Measurements from ENCODE around the gene IRGQ. TPM values are rescaled to one million over a fixed set of nuclear protein-coding genes. Genes with fewer than 3 reads are reported as not detected.

Gene IRGQ
- total and polyA plus RNA-seq, 2 donors (not counting 3 experiments of a cell fraction or from before 2014, with no cell fraction given): 15.8 to 33.2 TPM

- H3K4me1 ChIP-seq (ENCODE audit: control insufficient read depth, extremely low read depth, insufficient read depth, low read length): no peaks in the 10 kb centered on the region
- H3K9me3 ChIP-seq (replicated peaks; ENCODE audit: control insufficient read depth, insufficient read depth, low read length): no peaks in the 10 kb centered on the region
- H3K4me3 ChIP-seq (replicated peaks in 1 of 3; ENCODE audit: insufficient read depth in 1 of 3, low read depth in 1 of 3, low read length in 3 of 3): no peak overlapping the region
- no peaks in the 10 kb centered on the region for H3K79me2 ChIP-seq (ENCODE audit: control insufficient read depth, insufficient read depth, low read length)
- POLR2A ChIA-PET: no interaction called here
- H3K9me1 ChIP-seq (replicated peaks; ENCODE audit: control insufficient read depth, extremely low read depth, insufficient read depth, low read length): no peaks in the 10 kb centered on the region
- BruUV-seq (replicated peaks): no TSS peak
- no peak overlapping the region for H3K4me2 ChIP-seq (ENCODE audit: insufficient read depth, low read length)
- FAIRE-seq (no peak), DNase-seq (ENCODE audit: low read depth, low spot score) (no peak)
- H3K36me3 ChIP-seq (ENCODE audit: control insufficient read depth in 2 of 2, extremely low read depth in 1 of 2, insufficient read depth in 2 of 2, low read length in 2 of 2): peaks cover 0 to 9% of the 10 kb centered on the region in 2 experiments
- H3K9ac ChIP-seq (replicated peaks; ENCODE audit: extremely low read depth, insufficient read depth, low read length): no peak overlapping the region
- H3K27me3 ChIP-seq (ENCODE audit: control insufficient read depth in 2 of 2, insufficient read depth in 2 of 2, low read length in 2 of 2): no peaks in the 10 kb centered on the region
- TF ChIP-seq MAX (IDR thresholded peaks at IDR 0.05; ENCODE audit: insufficient read depth, insufficient read length) (no peak), FOS (IDR thresholded peaks at IDR 0.05; ENCODE audit: borderline replicate concordance, insufficient read depth, low read length) (no peak), EZH2 (IDR thresholded peaks at IDR 0.05; ENCODE audit: borderline replicate concordance, low read depth, low read length, severe bottlenecking) (no peak), GATA2 (IDR thresholded peaks at IDR 0.05; ENCODE audit: insufficient read depth, insufficient read length, low read depth, low read length) (no peak), POLR2A (IDR thresholded peaks at IDR 0.05; ENCODE audit: low read depth, low read length) (no peak), MYC (IDR thresholded peaks at IDR 0.05; ENCODE audit: low read depth, low read length) (no peak), JUN (IDR thresholded peaks at IDR 0.05; ENCODE audit: borderline replicate concordance, insufficient read depth, insufficient read length, low read depth) (no peak), POLR2AphosphoS5 (IDR thresholded peaks at IDR 0.05; ENCODE audit: insufficient read depth, low read depth, low read length) (no peak)
- TF ChIP-seq, protein P1, sequence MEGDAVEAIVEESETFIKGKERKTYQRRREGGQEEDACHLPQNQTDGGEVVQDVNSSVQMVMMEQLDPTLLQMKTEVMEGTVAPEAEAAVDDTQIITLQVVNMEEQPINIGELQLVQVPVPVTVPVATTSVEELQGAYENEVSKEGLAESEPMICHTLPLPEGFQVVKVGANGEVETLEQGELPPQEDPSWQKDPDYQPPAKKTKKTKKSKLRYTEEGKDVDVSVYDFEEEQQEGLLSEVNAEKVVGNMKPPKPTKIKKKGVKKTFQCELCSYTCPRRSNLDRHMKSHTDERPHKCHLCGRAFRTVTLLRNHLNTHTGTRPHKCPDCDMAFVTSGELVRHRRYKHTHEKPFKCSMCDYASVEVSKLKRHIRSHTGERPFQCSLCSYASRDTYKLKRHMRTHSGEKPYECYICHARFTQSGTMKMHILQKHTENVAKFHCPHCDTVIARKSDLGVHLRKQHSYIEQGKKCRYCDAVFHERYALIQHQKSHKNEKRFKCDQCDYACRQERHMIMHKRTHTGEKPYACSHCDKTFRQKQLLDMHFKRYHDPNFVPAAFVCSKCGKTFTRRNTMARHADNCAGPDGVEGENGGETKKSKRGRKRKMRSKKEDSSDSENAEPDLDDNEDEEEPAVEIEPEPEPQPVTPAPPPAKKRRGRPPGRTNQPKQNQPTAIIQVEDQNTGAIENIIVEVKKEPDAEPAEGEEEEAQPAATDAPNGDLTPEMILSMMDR (IDR thresholded peaks at IDR 0.05; ENCODE audit: extremely low read depth in 1 of 2, insufficient read depth in 1 of 2, low read depth in 1 of 2, low read length in 2 of 2): no peak
- dilution Hi-C loops (cut with MboI; ENCODE audit: extremely low pct_ligation_motif_present, low sequenced_read_pairs) (no loop called here), intact Hi-C loops (cut with micrococcal nuclease) (no loop called here)
- no peak overlapping the region for H3K27ac ChIP-seq (ENCODE audit: insufficient read depth, low read depth, low read length)
- H4K20me1 ChIP-seq (replicated peaks; ENCODE audit: control insufficient read depth, extremely low read depth, insufficient read depth, low read length): no peaks in the 10 kb centered on the region
- no peak overlapping the region for H2AFZ ChIP-seq (ENCODE audit: low read depth, low read length)
- CTCF ChIA-PET: interaction anchor here (1.4 to 2.9 kb wide), 2 partner anchors 24 to 35 kb away, joined by 3 to 11 read pairs; partner anchors contain the start of genes IRGQ and ZNF576
Measured at GRCh38 chr19:43560687-43561086, 35.2 kb downstream of the IRGQ start.
